Measurements from ENCODE around the gene ATP5F1B.
"Not testable (repeated sequence)": the region's sequence is repeated elsewhere in the genome, so short reads cannot be mapped to it uniquely, and the experiment has no call there.

Gene ATP5F1B

DNA sequence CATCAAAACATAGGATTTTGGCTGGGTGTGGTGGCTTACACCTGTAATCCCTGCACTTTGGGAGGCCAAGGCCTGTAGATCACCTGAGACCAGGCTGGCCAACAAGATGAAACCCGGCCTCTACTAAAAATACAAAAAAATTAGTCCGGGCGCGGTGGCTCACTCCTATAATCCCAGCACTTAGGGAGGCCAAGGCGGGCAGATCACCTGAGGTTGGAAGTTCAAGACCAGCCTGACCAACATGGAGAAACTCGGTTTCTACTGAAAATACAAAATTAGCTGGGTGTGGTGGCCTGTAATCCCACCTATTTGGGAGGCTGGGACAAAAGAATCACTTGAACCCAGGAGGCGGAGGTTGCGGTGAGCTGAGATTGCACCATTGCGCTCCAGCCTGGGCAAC, 2.2 kb upstream of the ATP5F1B start:
- not testable (repeated sequence) for DNase-seq (ENCODE audit: low read depth in 2 of 2, low spot score in 1 of 2)

DNA sequence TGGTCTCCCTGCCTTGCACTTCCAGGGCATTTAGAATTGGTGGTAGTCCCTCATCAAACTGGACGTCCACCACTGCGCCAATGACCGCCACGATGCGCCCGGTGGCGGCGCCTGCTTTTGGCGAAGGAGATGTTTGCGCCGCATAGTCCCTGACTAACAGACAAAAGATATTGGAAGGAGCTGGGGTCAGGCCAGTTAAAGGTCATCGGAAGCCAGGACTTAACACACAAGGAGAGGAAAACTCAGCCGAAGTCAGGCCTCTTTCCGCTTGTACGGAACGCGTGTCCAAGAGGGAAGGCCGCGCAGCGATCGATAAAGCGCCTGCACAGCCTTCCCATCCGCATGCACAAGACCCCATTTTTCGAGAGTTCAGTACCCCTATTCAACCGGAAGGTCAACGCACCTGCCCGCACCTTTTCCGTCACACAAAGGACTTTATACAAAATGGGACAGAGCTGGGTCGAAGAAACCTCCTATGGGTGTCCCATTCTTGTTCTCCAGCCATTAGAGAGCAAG, 525 bp downstream of the ATP5F1B start:
- no peak for DNase-seq (ENCODE audit: low read depth in 2 of 2, low spot score in 1 of 2)

DNA sequence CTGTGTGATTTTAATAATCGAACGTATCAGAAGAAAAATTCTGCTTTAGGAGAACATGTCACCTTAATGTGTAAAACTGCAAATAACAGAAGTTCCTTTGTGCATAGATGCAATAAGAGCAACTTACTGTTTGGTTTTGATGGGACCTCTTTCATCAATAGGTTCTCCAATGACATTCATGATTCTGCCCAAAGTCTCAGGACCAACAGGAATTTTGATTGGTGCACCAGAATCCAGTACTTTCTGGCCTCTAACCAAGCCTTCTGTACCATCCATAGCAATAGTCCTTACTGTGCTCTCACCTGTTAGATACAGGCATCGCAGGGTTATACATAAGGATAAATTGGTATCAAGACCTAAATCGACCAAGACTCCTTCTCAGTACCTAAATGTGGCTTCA, 1.1 kb downstream of the ATP5F1B start:
- DNase-seq (ENCODE audit: low read depth in 2 of 2, low spot score in 1 of 2): no peak

- no peak for DNase-seq (ENCODE audit: low read depth in 2 of 2, low spot score in 1 of 2)
These were observed 4.6 kb downstream of the ATP5F1B start for GRCh38 chr12:56641219-56641618.

- no peak for DNase-seq (ENCODE audit: low read depth in 2 of 2, low spot score in 1 of 2)
These were observed 8.2 kb downstream of the ATP5F1B start for GRCh38 chr12:56637621-56638020.

DNA sequence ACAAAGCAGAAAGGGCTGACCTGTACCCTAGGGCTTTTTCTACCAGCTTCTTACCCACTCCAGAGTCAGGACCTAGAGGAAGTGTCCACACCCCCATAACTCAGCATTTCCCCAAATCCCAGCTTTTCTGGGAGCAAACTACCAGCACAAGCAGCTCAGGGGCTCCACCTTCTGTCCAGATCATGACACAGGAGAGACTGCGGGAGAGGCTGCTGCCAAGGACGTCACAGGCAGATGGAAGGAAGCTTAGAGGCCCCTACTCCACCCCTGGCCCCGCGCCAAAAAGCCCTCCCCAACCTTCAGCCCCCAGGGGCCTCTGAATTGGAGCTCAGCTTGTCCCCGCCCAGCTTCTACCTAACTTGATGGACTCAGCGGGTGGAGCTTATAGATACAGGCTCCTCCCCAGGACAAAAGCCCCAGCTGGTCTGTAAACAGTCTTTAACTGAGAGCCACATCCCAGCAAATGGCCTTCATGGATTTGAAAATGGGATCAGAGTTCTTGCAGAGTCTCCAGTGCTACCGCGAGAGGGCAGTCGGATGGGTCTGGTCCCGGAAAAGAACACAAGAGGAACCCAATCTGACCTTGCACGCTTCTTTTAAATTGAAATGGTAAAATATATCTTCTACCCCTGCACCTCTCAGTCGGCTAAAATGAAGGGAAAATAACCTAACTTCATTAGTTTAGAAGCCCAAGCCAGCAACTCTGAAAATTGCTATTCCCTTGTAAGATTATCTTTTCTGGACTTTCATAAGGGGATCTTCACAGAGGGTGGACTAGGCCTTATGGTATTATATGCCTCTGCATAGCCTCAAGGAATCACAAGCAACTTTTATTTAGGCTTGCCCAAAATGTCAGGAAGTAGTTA, 8.9 kb downstream of the ATP5F1B start:
- peak; percentile 76 to 89 for DNase-seq (ENCODE audit: low read depth in 2 of 2, low spot score in 1 of 2)

DNA sequence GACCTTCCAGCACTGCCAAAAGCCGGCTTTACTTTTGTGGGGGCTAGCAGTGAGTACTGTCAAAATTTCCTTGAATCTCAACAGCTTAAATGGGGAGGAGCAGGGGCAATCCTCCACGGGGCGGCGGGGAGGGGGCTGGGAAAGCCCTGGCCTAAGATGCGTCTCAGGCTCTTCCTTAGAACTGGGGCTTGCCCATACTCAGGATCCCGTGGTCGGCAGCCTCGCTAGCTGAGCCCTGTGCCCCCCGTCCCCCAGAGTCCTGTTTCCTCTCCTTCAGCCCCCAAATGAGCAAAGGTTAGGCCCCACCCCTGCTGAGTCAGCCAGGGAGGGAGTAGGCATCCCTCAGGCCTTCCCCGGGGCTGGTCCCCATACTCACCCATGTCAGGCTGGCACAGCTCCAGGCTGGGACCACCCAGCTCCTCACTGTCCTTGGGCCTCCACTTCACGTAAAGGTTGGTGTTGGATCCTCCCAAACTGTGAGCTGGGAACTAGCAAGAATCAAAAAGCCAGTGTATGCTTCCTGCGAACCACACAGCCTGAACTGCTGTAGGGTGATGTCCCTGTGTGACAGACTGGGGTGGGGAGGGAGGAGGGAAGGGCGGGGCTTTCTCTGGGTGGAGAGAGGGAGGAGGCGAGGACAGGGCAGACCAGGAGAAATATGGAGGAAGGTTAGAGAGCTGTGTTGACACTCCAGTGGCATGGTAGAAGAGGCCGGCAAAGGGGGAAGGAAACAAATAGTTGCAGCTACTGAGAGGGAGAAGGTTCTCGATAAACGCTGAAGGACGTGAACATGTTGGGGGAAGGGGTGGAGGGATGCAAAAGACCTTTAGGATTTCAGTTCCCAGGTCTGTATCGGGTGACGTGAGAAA, 9.7 kb downstream of the ATP5F1B start:
- DNase-seq (ENCODE audit: low read depth in 2 of 2, low spot score in 1 of 2): peak; percentile 60 to 64

GRCh38 chr12:56634837-56635791, 10.7 kb downstream of the ATP5F1B start:
- peak in 1 of 2 donors; percentile 44 for DNase-seq (ENCODE audit: low read depth in 2 of 2, low spot score in 1 of 2)

DNA sequence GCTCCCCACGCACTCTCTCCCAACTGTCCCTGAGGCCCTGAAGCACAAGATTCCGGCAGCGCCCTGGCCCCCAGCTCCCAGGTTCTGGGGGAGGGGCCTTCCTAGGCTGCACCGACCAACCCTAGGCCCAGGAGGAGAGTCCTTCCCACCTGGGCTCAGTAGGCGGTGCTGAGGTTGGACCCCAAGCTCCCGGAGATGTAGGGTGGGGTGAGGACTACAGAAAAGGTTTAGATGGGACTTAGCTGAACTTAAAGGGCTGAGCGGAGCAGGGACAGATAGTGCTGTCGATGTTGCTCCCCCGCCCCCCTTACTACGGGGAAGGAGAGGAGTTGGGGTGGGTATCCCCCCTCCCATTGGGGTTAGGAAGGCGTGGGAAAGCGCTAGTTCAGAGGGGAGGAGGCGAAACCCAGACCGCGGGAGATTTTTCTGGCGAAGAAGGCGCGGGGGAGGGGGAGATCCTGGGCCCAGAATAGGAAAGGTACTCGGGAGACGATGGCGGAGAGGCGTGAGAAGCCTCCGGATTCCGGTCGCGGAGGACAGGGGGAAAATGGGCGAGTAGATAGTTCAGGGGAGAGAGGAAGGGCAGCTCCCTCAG, 11.4 kb downstream of the ATP5F1B start:
- DNase-seq (ENCODE audit: low read depth in 2 of 2, low spot score in 1 of 2): no peak

- DNase-seq (ENCODE audit: low read depth in 2 of 2, low spot score in 1 of 2): no peak
These were observed 12.1 kb downstream of the ATP5F1B start for GRCh38 chr12:56633468-56634241.

- DNase-seq (ENCODE audit: low read depth in 2 of 2, low spot score in 1 of 2): no peak
These were observed 12.9 kb downstream of the ATP5F1B start for GRCh38 chr12:56632701-56633467.

DNA sequence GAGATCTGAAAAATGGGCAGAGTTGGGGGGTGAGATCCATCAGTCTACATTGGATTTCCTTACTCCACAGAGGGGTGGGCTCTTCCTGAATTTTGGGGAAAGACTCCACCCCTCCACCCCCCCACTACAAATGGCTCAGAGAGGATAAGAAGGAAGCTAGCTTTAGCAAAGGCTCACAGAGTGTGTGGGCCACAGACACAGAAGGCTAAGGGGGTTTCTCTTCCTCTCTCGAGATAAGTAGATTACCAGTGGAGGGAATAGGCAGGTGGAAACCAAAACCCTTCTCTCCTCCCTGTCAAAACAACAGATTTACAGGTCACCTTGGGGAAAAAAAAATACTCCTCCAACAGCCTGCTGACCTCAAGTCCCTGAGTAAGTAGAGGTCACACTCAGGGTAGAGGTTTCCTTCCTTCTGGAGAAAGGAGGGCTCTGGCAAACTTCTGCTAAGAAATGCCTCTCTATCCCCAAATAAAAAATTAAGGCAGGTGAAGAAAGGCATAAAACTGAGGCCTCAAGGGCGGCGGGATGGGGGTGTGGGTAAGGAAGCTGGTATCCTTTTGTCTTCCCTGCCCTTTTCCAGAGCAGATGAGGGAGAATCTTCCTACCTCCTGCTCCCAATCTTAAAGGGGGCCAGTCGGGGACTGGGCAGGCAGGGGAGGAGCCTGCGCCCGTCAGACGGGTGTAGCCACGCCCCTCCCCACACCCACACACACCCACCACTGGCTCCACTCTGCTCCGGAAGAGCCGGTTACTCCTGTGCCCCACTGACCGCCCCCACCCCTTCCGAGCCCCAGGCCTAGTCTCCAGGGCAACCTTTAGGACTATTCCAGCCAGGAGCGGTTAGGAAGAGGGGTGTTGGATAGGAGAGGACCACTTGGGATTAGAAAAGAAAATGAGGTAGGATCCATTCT, 13.7 kb downstream of the ATP5F1B start:
- no peak for DNase-seq (ENCODE audit: low read depth in 2 of 2, low spot score in 1 of 2)

DNA sequence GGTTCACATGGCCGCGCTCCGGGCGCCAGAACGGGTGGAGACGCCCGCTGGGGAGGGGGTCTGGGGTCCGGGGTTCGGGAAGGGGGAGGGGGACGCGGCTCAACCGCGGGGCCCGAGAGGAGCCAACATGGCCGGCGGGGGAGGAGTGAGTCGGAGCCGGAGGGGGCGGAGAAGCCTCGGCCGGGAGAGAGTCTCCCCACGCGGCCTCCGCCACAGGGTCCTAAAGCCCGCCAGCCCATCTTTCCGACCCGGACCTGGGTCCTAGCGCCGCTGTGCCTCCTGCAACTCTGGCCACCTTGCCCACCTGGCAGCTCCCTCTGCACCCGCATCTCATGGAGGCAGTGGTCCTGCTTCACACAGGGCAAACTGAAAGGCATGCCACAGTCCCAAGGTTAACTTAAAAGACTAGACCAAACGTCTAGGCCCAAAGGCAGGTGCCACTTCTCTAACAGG, 15.6 kb downstream of the ATP5F1B start, which contains the start of gene BAZ2A:
TSS of gene BAZ2A (minus strand) at position 147 of the 453 bp plus-strand sequence. CDS start 12,796 bp downstream, outside the sequence.
- DNase-seq (ENCODE audit: low read depth in 2 of 2, low spot score in 1 of 2): peak; percentile 70 to 76

GRCh38 chr12:56629459-56630179, 16.2 kb downstream of the ATP5F1B start:
- DNase-seq (ENCODE audit: low read depth in 2 of 2, low spot score in 1 of 2): no peak

DNA sequence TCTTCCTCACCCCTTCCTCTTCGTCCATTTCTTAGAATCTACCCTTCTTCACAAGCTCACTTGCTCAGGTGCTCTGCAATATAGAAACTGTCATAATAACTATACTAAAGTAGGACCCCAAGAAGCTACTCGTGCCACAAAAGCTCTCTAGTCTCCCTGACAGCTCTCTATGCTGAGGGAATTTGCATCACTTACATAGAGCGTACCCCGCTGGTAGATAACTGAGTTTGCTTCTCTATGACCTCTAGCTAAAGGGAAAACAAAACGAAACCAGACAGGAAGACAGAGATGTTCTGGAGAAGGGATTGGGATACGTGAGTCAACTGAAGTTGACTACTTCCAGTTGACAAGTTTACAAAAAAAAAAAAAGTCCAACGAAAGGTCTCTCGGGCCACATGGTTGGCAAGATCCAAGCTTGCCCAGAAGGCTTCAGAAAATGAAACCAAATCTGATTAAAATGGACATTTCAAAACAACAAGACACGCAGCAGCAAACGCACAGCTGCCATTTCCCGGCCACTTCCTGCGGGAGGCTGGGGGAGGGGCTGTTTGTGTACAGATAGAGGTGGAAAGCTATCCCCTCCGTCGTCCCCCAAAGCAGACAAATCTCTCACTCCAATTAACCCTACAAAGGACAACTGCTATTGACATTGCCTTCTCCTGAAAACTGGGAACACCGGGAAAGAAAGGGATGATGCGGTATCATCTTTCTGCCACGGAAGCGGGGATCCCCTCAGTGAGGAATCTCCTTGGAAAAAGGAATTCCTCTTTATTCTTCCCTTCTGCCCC, 16.9 kb downstream of the ATP5F1B start:
- DNase-seq (ENCODE audit: low read depth in 2 of 2, low spot score in 1 of 2): peak in 1 of 2 donors; percentile 50

DNA sequence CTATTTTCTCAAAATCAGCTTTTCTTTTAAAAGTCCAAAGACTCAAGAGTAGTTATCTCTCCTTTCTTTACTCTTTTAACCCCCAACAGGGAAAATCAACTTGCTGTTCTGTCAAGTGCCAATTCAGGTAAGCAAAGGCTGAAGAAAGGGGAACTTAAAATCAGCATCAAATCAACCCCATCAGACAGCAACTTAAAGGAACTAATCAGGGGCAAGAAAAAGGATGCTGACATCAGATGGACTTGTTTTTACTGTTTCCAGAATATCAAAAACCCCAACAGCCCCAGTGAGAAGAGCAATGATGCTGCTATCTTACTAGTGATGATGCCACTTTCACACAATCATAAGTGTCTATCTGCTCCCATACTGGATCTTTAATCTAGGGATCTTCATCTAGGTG, 19.1 kb downstream of the ATP5F1B start:
- DNase-seq (ENCODE audit: low read depth in 2 of 2, low spot score in 1 of 2): no peak
